ENCODE data around the gene PAM16.

DNA sequence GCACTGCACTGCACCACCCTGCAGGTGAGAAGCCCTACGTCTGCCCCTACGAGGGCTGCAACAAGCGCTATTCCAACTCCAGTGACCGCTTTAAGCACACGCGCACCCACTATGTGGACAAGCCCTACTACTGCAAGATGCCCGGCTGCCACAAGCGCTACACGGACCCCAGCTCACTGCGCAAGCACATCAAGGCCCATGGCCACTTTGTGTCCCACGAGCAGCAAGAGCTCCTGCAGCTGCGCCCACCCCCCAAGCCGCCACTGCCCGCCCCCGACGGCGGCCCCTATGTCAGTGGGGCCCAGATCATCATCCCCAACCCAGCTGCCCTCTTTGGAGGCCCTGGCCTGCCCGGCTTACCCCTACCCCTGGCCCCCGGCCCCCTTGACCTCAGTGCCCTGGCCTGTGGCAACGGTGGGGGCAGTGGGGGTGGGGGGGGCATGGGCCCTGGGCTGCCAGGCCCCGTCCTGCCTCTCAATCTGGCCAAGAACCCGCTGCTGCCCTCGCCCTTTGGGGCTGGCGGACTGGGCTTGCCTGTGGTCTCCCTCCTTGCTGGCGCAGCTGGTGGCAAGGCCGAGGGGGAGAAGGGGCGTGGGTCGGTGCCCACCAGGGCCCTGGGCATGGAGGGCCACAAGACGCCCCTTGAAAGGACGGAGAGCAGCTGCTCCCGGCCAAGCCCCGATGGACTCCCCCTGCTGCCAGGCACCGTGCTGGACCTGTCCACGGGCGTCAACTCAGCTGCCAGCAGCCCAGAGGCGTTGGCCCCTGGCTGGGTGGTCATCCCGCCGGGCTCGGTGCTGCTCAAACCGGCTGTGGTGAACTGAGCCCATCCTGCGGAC, 14.2 kb downstream of the PAM16 start:
- no peak for TF ChIP-seq ZNF747 (tag by site-specific recombination; IDR thresholded peaks at IDR 0.05)
- TF ChIP-seq ZNF350 (tag by site-specific recombination; IDR thresholded peaks at IDR 0.05), result no peak
- TF ChIP-seq TCF7L2 (IDR thresholded peaks at IDR 0.05; ENCODE audit: borderline replicate concordance, low read depth, low read length), result no peak
- TF ChIP-seq, protein P1, sequence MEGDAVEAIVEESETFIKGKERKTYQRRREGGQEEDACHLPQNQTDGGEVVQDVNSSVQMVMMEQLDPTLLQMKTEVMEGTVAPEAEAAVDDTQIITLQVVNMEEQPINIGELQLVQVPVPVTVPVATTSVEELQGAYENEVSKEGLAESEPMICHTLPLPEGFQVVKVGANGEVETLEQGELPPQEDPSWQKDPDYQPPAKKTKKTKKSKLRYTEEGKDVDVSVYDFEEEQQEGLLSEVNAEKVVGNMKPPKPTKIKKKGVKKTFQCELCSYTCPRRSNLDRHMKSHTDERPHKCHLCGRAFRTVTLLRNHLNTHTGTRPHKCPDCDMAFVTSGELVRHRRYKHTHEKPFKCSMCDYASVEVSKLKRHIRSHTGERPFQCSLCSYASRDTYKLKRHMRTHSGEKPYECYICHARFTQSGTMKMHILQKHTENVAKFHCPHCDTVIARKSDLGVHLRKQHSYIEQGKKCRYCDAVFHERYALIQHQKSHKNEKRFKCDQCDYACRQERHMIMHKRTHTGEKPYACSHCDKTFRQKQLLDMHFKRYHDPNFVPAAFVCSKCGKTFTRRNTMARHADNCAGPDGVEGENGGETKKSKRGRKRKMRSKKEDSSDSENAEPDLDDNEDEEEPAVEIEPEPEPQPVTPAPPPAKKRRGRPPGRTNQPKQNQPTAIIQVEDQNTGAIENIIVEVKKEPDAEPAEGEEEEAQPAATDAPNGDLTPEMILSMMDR (tag by site-specific recombination; IDR thresholded peaks at IDR 0.05), result no peak
